Measurements from ENCODE around the gene TUB.

Gene TUB

DNA sequence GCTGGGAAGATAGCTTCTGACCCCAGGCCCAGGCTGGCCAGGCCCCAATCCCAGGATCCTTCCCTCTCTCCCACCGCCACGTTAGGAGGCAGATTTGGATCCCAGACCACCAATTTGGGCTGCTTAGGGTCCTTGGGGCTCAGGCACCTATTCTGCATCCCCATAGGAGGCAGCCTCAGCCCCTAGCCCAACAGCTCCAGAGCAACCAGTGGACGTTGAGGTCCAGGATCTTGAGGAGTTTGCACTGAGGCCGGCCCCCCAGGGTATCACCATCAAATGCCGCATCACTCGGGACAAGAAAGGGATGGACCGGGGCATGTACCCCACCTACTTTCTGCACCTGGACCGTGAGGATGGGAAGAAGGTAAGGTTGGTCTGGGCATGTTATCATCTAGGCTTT lies 16.1 kb downstream of the TUB start:
- no peak overlapping the region for H3K4me3 ChIP-seq
- TF ChIP-seq, protein P1, sequence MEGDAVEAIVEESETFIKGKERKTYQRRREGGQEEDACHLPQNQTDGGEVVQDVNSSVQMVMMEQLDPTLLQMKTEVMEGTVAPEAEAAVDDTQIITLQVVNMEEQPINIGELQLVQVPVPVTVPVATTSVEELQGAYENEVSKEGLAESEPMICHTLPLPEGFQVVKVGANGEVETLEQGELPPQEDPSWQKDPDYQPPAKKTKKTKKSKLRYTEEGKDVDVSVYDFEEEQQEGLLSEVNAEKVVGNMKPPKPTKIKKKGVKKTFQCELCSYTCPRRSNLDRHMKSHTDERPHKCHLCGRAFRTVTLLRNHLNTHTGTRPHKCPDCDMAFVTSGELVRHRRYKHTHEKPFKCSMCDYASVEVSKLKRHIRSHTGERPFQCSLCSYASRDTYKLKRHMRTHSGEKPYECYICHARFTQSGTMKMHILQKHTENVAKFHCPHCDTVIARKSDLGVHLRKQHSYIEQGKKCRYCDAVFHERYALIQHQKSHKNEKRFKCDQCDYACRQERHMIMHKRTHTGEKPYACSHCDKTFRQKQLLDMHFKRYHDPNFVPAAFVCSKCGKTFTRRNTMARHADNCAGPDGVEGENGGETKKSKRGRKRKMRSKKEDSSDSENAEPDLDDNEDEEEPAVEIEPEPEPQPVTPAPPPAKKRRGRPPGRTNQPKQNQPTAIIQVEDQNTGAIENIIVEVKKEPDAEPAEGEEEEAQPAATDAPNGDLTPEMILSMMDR (IDR thresholded peaks at IDR 0.05), result no peak
- DNase-seq (ENCODE audit: low spot score), result peak; percentile 50
- no peak overlapping the region for H3K27ac ChIP-seq

DNA sequence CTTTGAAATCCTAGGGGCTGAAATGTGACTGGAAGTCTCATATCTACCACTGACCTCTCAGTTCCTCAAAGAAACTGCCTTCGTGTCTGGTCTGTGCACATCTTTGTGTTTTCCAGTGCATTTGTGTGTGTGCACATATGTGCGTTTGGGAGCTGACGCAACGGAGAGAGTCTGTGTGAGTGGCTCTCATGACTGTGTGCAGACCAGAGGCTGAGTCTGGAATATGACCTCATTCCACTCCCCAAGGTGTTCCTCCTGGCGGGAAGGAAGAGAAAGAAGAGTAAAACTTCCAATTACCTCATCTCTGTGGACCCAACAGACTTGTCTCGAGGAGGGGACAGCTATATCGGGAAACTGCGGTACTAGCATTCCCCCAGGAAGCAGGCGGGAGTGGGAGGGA lies 16.5 kb downstream of the TUB start:
- peak; percentile 46 for DNase-seq (ENCODE audit: low spot score)
- no peak overlapping the region for H3K4me3 ChIP-seq
- TF ChIP-seq, protein P1 (IDR thresholded peaks at IDR 0.05), result no peak
- H3K27ac ChIP-seq, result no peak overlapping the region

DNA sequence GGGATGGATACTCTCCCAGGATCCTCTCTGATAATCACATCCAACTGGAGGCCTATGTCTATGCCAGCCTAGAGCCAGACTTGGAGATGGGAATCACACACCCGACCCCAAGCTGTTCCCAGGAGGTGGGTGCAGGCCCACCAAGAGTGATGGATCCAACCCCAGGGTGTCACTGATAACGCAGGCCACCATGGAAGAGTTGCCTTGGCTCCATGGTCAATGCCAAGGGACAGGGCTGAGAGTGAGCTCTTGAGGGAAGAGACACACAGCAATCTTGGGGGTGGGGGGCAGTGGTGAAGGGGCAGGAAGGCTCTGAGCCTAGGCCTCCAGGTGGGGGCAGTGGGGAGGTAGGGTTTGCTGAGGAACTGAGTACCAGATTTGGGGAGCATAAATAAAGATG lies 16.9 kb downstream of the TUB start:
- TF ChIP-seq, protein P1 (IDR thresholded peaks at IDR 0.05), result no peak
- H3K4me3 ChIP-seq, result no peak overlapping the region
- DNase-seq (ENCODE audit: low spot score), result peak; percentile 66
- no peak overlapping the region for H3K27ac ChIP-seq

- no peak overlapping the region for H3K27ac ChIP-seq
- TF ChIP-seq, protein P1 (IDR thresholded peaks at IDR 0.05), result no peak
- no peak overlapping the region for H3K4me3 ChIP-seq
- no peak for DNase-seq (ENCODE audit: low spot score)
Measured at GRCh38 chr11:8098361-8098760, 17.4 kb downstream of the TUB start.

DNA sequence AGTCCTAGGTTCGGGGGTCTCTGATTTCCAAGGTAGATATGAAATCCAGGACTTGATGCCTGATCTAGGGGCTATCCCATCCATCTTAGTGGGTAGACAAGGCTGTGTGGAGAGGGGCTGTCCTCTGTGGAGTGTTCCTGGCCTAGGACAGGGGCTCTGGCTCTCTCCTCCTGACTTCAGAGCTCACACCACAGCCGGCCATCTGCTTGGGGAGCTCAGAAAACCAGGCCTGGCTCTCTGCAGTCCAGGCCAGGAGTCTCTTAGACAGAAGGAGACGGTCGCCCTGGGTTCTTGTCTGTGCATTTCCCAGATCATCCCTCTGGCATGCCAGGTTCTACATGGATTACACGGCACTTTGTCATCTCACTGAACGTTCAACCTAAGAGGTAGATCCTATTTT lies 17.9 kb downstream of the TUB start:
- TF ChIP-seq, protein P1 (IDR thresholded peaks at IDR 0.05), result no peak
- H3K27ac ChIP-seq, result no peak overlapping the region
- no peak overlapping the region for H3K4me3 ChIP-seq
- no peak for DNase-seq (ENCODE audit: low spot score)

DNA sequence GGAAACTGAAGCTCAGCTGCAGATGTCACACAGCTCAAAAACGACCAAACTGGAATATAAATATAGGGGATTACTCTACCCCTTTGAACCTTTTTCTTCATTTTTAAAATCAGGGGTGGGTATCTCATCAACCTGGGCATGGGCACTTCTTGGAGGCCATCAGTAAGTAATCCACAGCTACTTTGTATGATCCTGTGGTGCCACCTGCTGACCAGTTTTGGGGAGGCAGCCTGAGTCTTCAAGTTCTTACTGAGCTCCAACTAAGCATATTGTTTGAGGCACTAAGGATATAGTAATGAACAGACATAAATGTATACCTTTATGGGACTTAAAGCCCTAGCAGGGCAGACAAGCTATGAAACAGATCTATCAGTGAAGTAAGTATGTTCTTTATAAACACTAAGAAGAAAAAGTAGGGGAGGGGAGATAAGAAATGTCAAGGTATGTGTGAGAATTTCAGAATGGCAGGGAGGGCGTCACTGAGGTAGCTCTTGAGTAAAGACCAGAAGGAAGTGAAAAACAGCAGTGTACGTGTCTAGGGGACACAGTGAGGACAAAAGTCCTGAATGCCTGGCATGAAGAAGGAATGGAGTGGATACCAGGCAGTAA lies 18.4 kb downstream of the TUB start:
- Histone ChIP-seq H3K4me3 (no peak overlapping the region), H3K27ac (no peak overlapping the region)
- TF ChIP-seq, protein P1 (IDR thresholded peaks at IDR 0.05), result peak; percentile 79
- DNase-seq (ENCODE audit: low spot score), result peak; percentile 79

- Histone ChIP-seq H3K4me3 (no peak overlapping the region), H3K27ac (no peak overlapping the region)
- peak; percentile 55 for DNase-seq (ENCODE audit: low spot score)
- TF ChIP-seq, protein P1 (IDR thresholded peaks at IDR 0.05), result no peak
Measured at GRCh38 chr11:8100158-8100557, 19.1 kb downstream of the TUB start.

Measured in coronary artery (tissue), 2 donors.